ENCODE data around the gene KIFC3. TPM values are rescaled to one million over a fixed set of nuclear protein-coding genes. Genes with fewer than 3 reads are reported as not detected.

The KIFC3 gene
- total RNA-seq, 1 experiment from 2014 or later: 64.6 TPM

GRCh38 chr16:57794849-57795430 lies 7.4 kb downstream of the KIFC3 start:
- no peak for TF ChIP-seq CTCF (IDR thresholded peaks at IDR 0.05; ENCODE audit: unreplicated experiment)
- no TSS peak for BruUV-seq (replicated peaks)
- Mint-ChIP-seq H3K27me3 (ENCODE audit: unreplicated experiment) (no peaks in the 10 kb centered on the region), H3K4me1 (ENCODE audit: low read depth, unreplicated experiment) (peaks cover 31% of the 10 kb centered on the region), H3K27ac (ENCODE audit: unreplicated experiment) (no peak overlapping the region), H3K9me3 (ENCODE audit: low read depth, unreplicated experiment) (no peaks in the 10 kb centered on the region), H3K4me3 (ENCODE audit: low read depth, unreplicated experiment) (no peak overlapping the region), H3K36me3 (ENCODE audit: insufficient read depth, unreplicated experiment) (peaks cover 48% of the 10 kb centered on the region)
- CTCF ChIA-PET: interaction anchor here (0.8 to 4.5 kb wide), 9 partner anchors 8 to 207 kb away, joined by 3 to 38 read pairs (median 5); no protein-coding TSS in a partner anchor
- intact Hi-C loops (cut with micrococcal nuclease; ENCODE audit: unreplicated experiment): loop anchor here (2.0 to 5.0 kb wide), 2 partner anchors 68 to 207 kb away; partner anchors contain the start of genes USB1 and ZNF319
- DNase-seq: no peak

- intact Hi-C loops (cut with micrococcal nuclease; ENCODE audit: unreplicated experiment): no loop called here
- DNase-seq: no peak
- no peaks in the 10 kb centered on the region for H3K27me3 Mint-ChIP-seq (ENCODE audit: unreplicated experiment)
- H3K9me3 Mint-ChIP-seq (ENCODE audit: low read depth, unreplicated experiment): no peaks in the 10 kb centered on the region
- CTCF ChIA-PET: interaction anchor here (1.5 kb wide), 1 partner anchor 67 kb away, joined by 4 read pairs; no protein-coding TSS in a partner anchor
- H3K27ac Mint-ChIP-seq (ENCODE audit: unreplicated experiment): no peak overlapping the region
- H3K4me3 Mint-ChIP-seq (ENCODE audit: low read depth, unreplicated experiment): no peak overlapping the region
- no TSS peak for BruUV-seq (replicated peaks)
- no peak for TF ChIP-seq CTCF (IDR thresholded peaks at IDR 0.05; ENCODE audit: unreplicated experiment)
- peaks cover 6% of the 10 kb centered on the region for H3K4me1 Mint-ChIP-seq (ENCODE audit: low read depth, unreplicated experiment)
- peaks cover 39% of the 10 kb centered on the region for H3K36me3 Mint-ChIP-seq (ENCODE audit: insufficient read depth, unreplicated experiment)
Measured at GRCh38 chr16:57791893-57792461, 10.3 kb downstream of the KIFC3 start.

- Mint-ChIP-seq H3K27me3 (ENCODE audit: unreplicated experiment) (no peaks in the 10 kb centered on the region), H3K27ac (ENCODE audit: unreplicated experiment) (no peak overlapping the region), H3K4me3 (ENCODE audit: low read depth, unreplicated experiment) (no peak overlapping the region), H3K36me3 (ENCODE audit: insufficient read depth, unreplicated experiment) (peaks cover 35% of the 10 kb centered on the region), H3K9me3 (ENCODE audit: low read depth, unreplicated experiment) (no peaks in the 10 kb centered on the region), H3K4me1 (ENCODE audit: low read depth, unreplicated experiment) (no peaks in the 10 kb centered on the region)
- no TSS peak for BruUV-seq (replicated peaks)
- intact Hi-C loops (cut with micrococcal nuclease; ENCODE audit: unreplicated experiment): no loop called here
- TF ChIP-seq CTCF (IDR thresholded peaks at IDR 0.05; ENCODE audit: unreplicated experiment): no peak
- CTCF ChIA-PET: no interaction called here
- no peak for DNase-seq
Measured at GRCh38 chr16:57791195-57791892, 10.9 kb downstream of the KIFC3 start.

- peaks cover 43% of the 10 kb centered on the region for H3K36me3 Mint-ChIP-seq (ENCODE audit: insufficient read depth, unreplicated experiment)
- BruUV-seq (replicated peaks): no TSS peak
- no peak for TF ChIP-seq CTCF (IDR thresholded peaks at IDR 0.05; ENCODE audit: unreplicated experiment)
- CTCF ChIA-PET: no interaction called here
- no peak for DNase-seq
- intact Hi-C loops (cut with micrococcal nuclease; ENCODE audit: unreplicated experiment): no loop called here
- no peak overlapping the region for H3K27ac Mint-ChIP-seq (ENCODE audit: unreplicated experiment)
- no peaks in the 10 kb centered on the region for H3K27me3 Mint-ChIP-seq (ENCODE audit: unreplicated experiment)
- no peaks in the 10 kb centered on the region for H3K4me1 Mint-ChIP-seq (ENCODE audit: low read depth, unreplicated experiment)
- H3K4me3 Mint-ChIP-seq (ENCODE audit: low read depth, unreplicated experiment): no peak overlapping the region
- no peaks in the 10 kb centered on the region for H3K9me3 Mint-ChIP-seq (ENCODE audit: low read depth, unreplicated experiment)
Measured at GRCh38 chr16:57788951-57789350, 13.3 kb downstream of the KIFC3 start.

Measured in Calu3 (cell line).